GM12878 (cell line): Measurements from ENCODE around the gene GALNT18. TPM values are rescaled to one million over a fixed set of nuclear protein-coding genes. Genes with fewer than 3 reads are reported as not detected.

Source experiments
- ATAC-seq: fragments of 200-7000 bp; cut with Tn5 transposase; 3 replicates; pipeline ENCODE4 v1.9.1; 2020; ENCODE audit warnings: mild to moderate bottlenecking, moderate library complexity
- BruUV-seq: library from RNA; stranded (reverse); fragments of 400-500 nt; replicated peaks from 2 replicates; lab custom pipeline; 2021; lab: Mats Ljungman, UMichigan
- CTCF ChIA-PET: fragments of 300-600 bp; sonication (Branson Sonifier 250); formaldehyde crosslinking; extraction: SDS; loops from one replicate; lab custom pipeline; 2021; ENCODE audit warnings: inconsistent platforms; lab: Yijun Ruan, JAX
- POLR2A ChIA-PET: fragments of 350-600 bp; formaldehyde crosslinking; extraction: SDS; loops from one replicate; lab custom pipeline; 2021; ENCODE audit warnings: inconsistent platforms; lab: Charles Lee
- RAD21 ChIA-PET: fragments of 300-600 bp; sonication (Branson Sonifier 250); formaldehyde crosslinking; loops from one replicate; lab custom pipeline; 2023; ENCODE audit warnings: antibody characterized with exemption; ENCODE audit not compliant: unreplicated experiment; lab: Charles Lee
- SMC1A ChIA-PET: fragments of 300-600 bp; sonication (Branson Sonifier 250); formaldehyde crosslinking; loops from one replicate; lab custom pipeline; 2023; ENCODE audit not compliant: unreplicated experiment, uncharacterized antibody; lab: Charles Lee
- DNase-seq: peaks from one replicate; pipeline ENCODE4 v3.0.0-alpha.2; 2011; ENCODE audit warnings: low read depth, low spot score
- FAIRE-seq: peaks from 3 replicates; lab custom pipeline; 2011; peaks lifted over from hg19 to GRCh38; lab: Jason Lieb, UNC
- H2AFZ ChIP-seq: 2 replicates; pipeline ENCODE4 v1.6.0; 2011; ENCODE audit warnings: low read depth, low read length, control low read depth; ENCODE audit not compliant: control insufficient read depth
- H3K27ac ChIP-seq: 2 replicates; pipeline ENCODE4 v1.5.1; 2011; ENCODE audit warnings: control low read depth; ENCODE audit not compliant: control insufficient read depth, insufficient read depth
- H3K27me3 ChIP-seq, 2 experiments: replicated peaks in 1 of 2; 2 replicates each; pipeline versions ENCODE4 v1.6.0 to v1.6.1; 2011; ENCODE audit warnings: low read length in 1 of 2; ENCODE audit not compliant: control insufficient read depth in 2 of 2, insufficient read depth in 2 of 2
- H3K36me3 ChIP-seq, 2 experiments: 2 replicates each; pipeline ENCODE4 v1.5.1; 2011; ENCODE audit warnings: low read length in 1 of 2; ENCODE audit not compliant: control insufficient read depth in 2 of 2, insufficient read depth in 2 of 2
- H3K4me1 ChIP-seq: 2 replicates; pipeline ENCODE4 v1.6.1; 2011; ENCODE audit warnings: mild to moderate bottlenecking, low read length, moderate library complexity, mixed read lengths; ENCODE audit not compliant: control insufficient read depth, insufficient read depth
- H3K4me2 ChIP-seq: 2 replicates; pipeline ENCODE4 v1.6.0; 2011; ENCODE audit warnings: control low read depth; ENCODE audit not compliant: control insufficient read depth, insufficient read depth
- H3K4me3 ChIP-seq: fragments of 200-600 bp; sonication (generic); 2 replicates; pipeline ENCODE4 v1.5.1; 2016
- H3K79me2 ChIP-seq: 2 replicates; pipeline ENCODE4 v1.6.0; 2011; ENCODE audit warnings: low read length; ENCODE audit not compliant: control insufficient read depth, insufficient read depth
- H3K9ac ChIP-seq: 2 replicates; pipeline ENCODE4 v1.8.0; 2011; ENCODE audit warnings: low read length, control low read depth, mixed read lengths; ENCODE audit not compliant: control insufficient read depth, insufficient read depth
- H3K9me3 ChIP-seq: replicated peaks from 3 replicates; pipeline ENCODE4 v1.5.1; 2011; ENCODE audit warnings: mild to moderate bottlenecking, low read length; ENCODE audit not compliant: control insufficient read depth, insufficient read depth
- H4K20me1 ChIP-seq: 2 replicates; pipeline ENCODE4 v1.6.0; 2011; ENCODE audit not compliant: control insufficient read depth, insufficient read depth
- ASH2L ChIP-seq: fragments of 300-600, 200-600 bp; sonication (generic); IDR thresholded peaks from 2 replicates; pipeline ENCODE4 v1.6.1; 2017; ENCODE audit warnings: low read depth, mild to moderate bottlenecking, borderline replicate concordance
- ATF2 ChIP-seq: IDR thresholded peaks from 2 replicates; pipeline ENCODE4 v1.6.1; 2012; ENCODE audit warnings: low read length, inconsistent platforms
- BACH1 ChIP-seq: fragments of 450-650 bp; IDR thresholded peaks from 2 replicates; pipeline ENCODE4 v1.6.1; 2017; ENCODE audit warnings: mild to moderate bottlenecking, borderline replicate concordance
- IRF3 ChIP-seq: fragments of 450-650 bp; IDR thresholded peaks from 2 replicates; pipeline ENCODE4 v1.6.1; 2014; ENCODE audit warnings: mild to moderate bottlenecking
- IRF4 ChIP-seq: IDR thresholded peaks from 2 replicates; pipeline ENCODE4 v1.6.1; 2011; ENCODE audit warnings: low read depth, low read length
- KAT2A ChIP-seq: conservative IDR thresholded peaks from 2 replicates; pipeline ENCODE4 v1.6.1; 2011; ENCODE audit warnings: low read depth, low read length; ENCODE audit not compliant: control insufficient read depth
- RBBP5 ChIP-seq: fragments of 200-600 bp; sonication (generic); conservative IDR thresholded peaks from 2 replicates; pipeline ENCODE4 v1.6.1; 2016
- RCOR1 ChIP-seq: conservative IDR thresholded peaks from 2 replicates; pipeline ENCODE4 v1.6.1; 2012; ENCODE audit warnings: low read depth, low read length, improper control_type of control experiment
- ZBED1 ChIP-seq: IDR thresholded peaks from 2 replicates; pipeline ENCODE4 v1.6.1; 2016; ENCODE audit warnings: borderline replicate concordance
- ZBTB40 ChIP-seq: fragments of 450-650 bp; IDR thresholded peaks from 2 replicates; pipeline ENCODE4 v1.6.1; 2016; ENCODE audit warnings: mild to moderate bottlenecking, moderate library complexity, borderline replicate concordance
- WGBS: methylation state at CpG from one replicate; pipeline ENCODE4 v1.1.6; 2016; ENCODE audit warnings: low lambda C conversion rate; ENCODE audit not compliant: insufficient replicate concordance, insufficient coverage; ENCODE audit errors: missing lambda C conversion rate; 5-methylcytosine and 5-hydroxymethylcytosine counted together
- in situ Hi-C: fragments of 300-500 bp; cut with MboI; formaldehyde crosslinking; loops from 9 replicates; pipeline ENCODE4 v1.14.3; 2018; ENCODE audit warnings: mixed read lengths
- intact Hi-C: fragments of 100-400 bp; cut with micrococcal nuclease; formaldehyde crosslinking; loops from one replicate; pipeline ENCODE4 v1.14.2; 2022; ENCODE audit not compliant: unreplicated experiment
- polyA plus RNA-seq, 11 experiments: library from polyadenylated mRNA; depleted of rRNA in 4 of 11; unstranded in 6 of 11; stranded (reverse) in 5 of 11; fragments of >200 nt; fragmentation: Nextera tagmentation in 4 of 11; fragmentation: Illumina TruSeq in 1 of 11; extraction: Ambion mirVana in 4 of 11; extraction: Trizol in 1 of 11; gene quantifications; 1 replicate in 1 of 11; 2 replicates in 10 of 11; pipeline versions ENCODE4 v1.2.1 to v1.2.3, GENCODE V29; 2011 to 2016; ENCODE audit warnings: inconsistent platforms in 2 of 11, missing spikeins in 2 of 11, low read depth in 1 of 11
- total RNA-seq, 4 experiments: library from RNA; depleted of rRNA in 3 of 4; stranded (reverse); fragments of >200 nt in 3 of 4; fragmentation: Illumina TruSeq in 1 of 4; extraction: Trizol in 1 of 4; gene quantifications; 2 replicates each; pipeline versions ENCODE4 v1.2.1 to v1.2.3, GENCODE V29; 2013 to 2021

The GALNT18 gene
- total and polyA plus RNA-seq, 10 of the 15 experiments (the other 5 are each of a cell fraction or from before 2014, with no cell fraction given), result 1.2 to 14.2 (median 6.3) TPM

GRCh38 chr11:11669233-11669846, 47.5 kb upstream of the GALNT18 start:
- intact Hi-C loops, result loop anchor here (5.0 kb wide), 1 partner anchor 632 kb away; no protein-coding TSS in a partner anchor
- no peaks in the 10 kb centered on the region for H3K9me3 ChIP-seq
- no peaks in the 10 kb centered on the region for H3K36me3 ChIP-seq
- no peak overlapping the region for H3K9ac ChIP-seq
- H3K27ac ChIP-seq, result no peak overlapping the region
- RAD21 ChIA-PET, result interaction anchor here (2.0 kb wide), 1 partner anchor 9 kb away, joined by 7 read pairs; no protein-coding TSS in a partner anchor
- H3K4me3 ChIP-seq, result no peak overlapping the region
- DNase-seq (no peak), FAIRE-seq (no peak)
- SMC1A ChIA-PET, result interaction anchor here (1.3 kb wide), 1 partner anchor 11 kb away, joined by 3 read pairs; no protein-coding TSS in a partner anchor
- H2AFZ ChIP-seq, result no peak overlapping the region
- H3K79me2 ChIP-seq, result no peaks in the 10 kb centered on the region
- no TSS peak for BruUV-seq
- 2% methylated on average over 5 of the region's 5 CpGs for WGBS
- POLR2A ChIA-PET, result no interaction called here
- H3K27me3 ChIP-seq, result peaks cover 0 to 9% of the 10 kb centered on the region in 2 experiments
- no peaks in the 10 kb centered on the region for H3K4me1 ChIP-seq
- in situ Hi-C loops, result no loop called here
- CTCF ChIA-PET, result interaction anchor here (1.1 kb wide), 1 partner anchor 58 kb away, joined by 3 read pairs; no protein-coding TSS in a partner anchor
- no peak overlapping the region for H3K4me2 ChIP-seq
- no peaks in the 10 kb centered on the region for H4K20me1 ChIP-seq
- TF ChIP-seq IRF4, result no peak
- no peak for TF ChIP-seq IRF3
- TF ChIP-seq RCOR1, result no peak
- TF ChIP-seq RBBP5, result no peak
- TF ChIP-seq, all 136 proteins: peak for 0
- no peak for ATAC-seq

GRCh38 chr11:11668781-11669180, 47.0 kb upstream of the GALNT18 start:
- SMC1A ChIA-PET, result interaction anchor here (1.3 kb wide), 1 partner anchor 11 kb away, joined by 3 read pairs; no protein-coding TSS in a partner anchor
- H3K36me3 ChIP-seq, result no peaks in the 10 kb centered on the region
- H3K27me3 ChIP-seq, result peaks cover 0 to 9% of the 10 kb centered on the region in 2 experiments
- in situ Hi-C loops (no loop called here), intact Hi-C loops (loop anchor here (5.0 kb wide), 1 partner anchor 631 kb away; no protein-coding TSS in a partner anchor)
- H3K4me1 ChIP-seq, result no peaks in the 10 kb centered on the region
- POLR2A ChIA-PET, result no interaction called here
- H3K9me3 ChIP-seq, result no peaks in the 10 kb centered on the region
- no peak overlapping the region for H3K4me3 ChIP-seq
- H3K27ac ChIP-seq, result no peak overlapping the region
- no peak overlapping the region for H3K4me2 ChIP-seq
- no peaks in the 10 kb centered on the region for H4K20me1 ChIP-seq
- no peaks in the 10 kb centered on the region for H3K79me2 ChIP-seq
- CTCF ChIA-PET, result interaction anchor here (0.7 kb wide), 1 partner anchor 640 kb away, joined by 3 read pairs; no protein-coding TSS in a partner anchor
- WGBS, result 39% methylated on average over 5 of the region's 5 CpGs
- no peak overlapping the region for H3K9ac ChIP-seq
- no peak for FAIRE-seq
- no peak for ATAC-seq
- no TSS peak for BruUV-seq
- RAD21 ChIA-PET, result interaction anchor here (0.8 to 2.0 kb wide), 3 partner anchors 8 to 122 kb away, joined by 3 to 7 read pairs (median 4); partner anchors contain the start of gene GALNT18
- H2AFZ ChIP-seq, result no peak overlapping the region
- DNase-seq, result no peak
- TF ChIP-seq ASH2L, result no peak
- TF ChIP-seq ATF2, result no peak
- no peak for TF ChIP-seq BACH1
- no peak for TF ChIP-seq ZBED1
- no peak for TF ChIP-seq ZBTB40
- TF ChIP-seq KAT2A, result no peak
